DND-41 (cell line): ENCODE data around the gene SORBS1.

ENCODE experiments used
- ATAC-seq: fragments of 200-7000 bp; cut with Tn5 transposase; 3 replicates; pipeline ENCODE4 v1.9.1; 2021; ENCODE audit warnings: low read depth; ENCODE audit not compliant: insufficient read depth
- DNase-seq: peaks from one replicate; pipeline ENCODE4 v3.0.0-alpha.2; 2020
- H2AFZ ChIP-seq: 2 replicates; pipeline ENCODE4 v1.6.0; 2012; ENCODE audit warnings: low read depth, low read length
- H3K27ac ChIP-seq: 2 replicates; pipeline ENCODE4 v1.5.1; 2012; ENCODE audit warnings: low read length, inconsistent platforms
- H3K27me3 ChIP-seq: fragments of 200-600 bp; sonication (generic); 2 replicates; pipeline ENCODE4 v1.6.0; 2012; ENCODE audit warnings: low read length, mild to moderate bottlenecking, inconsistent platforms; ENCODE audit not compliant: insufficient read depth, poor library complexity
- H3K36me3 ChIP-seq: 2 replicates; pipeline ENCODE4 v1.5.1; 2012; ENCODE audit warnings: low read length, inconsistent platforms; ENCODE audit not compliant: insufficient read depth
- H3K4me1 ChIP-seq: 2 replicates; pipeline ENCODE4 v1.5.1; 2012; ENCODE audit warnings: mild to moderate bottlenecking, low read length; ENCODE audit not compliant: insufficient read depth
- H3K4me2 ChIP-seq: 2 replicates; pipeline ENCODE4 v1.6.0; 2012; ENCODE audit warnings: mild to moderate bottlenecking, moderate library complexity, low read length, inconsistent platforms; ENCODE audit not compliant: insufficient read depth
- H3K4me3 ChIP-seq, 2 experiments: fragments of 200-600 bp in 1 of 2; shearing (Covaris generic) in 1 of 2; 2 replicates each; pipeline ENCODE4 v1.5.1; 2012 to 2016; ENCODE audit warnings: inconsistent platforms in 2 of 2, low read length in 2 of 2, mild to moderate bottlenecking in 2 of 2, low read depth in 1 of 2, moderate library complexity in 1 of 2
- H3K79me2 ChIP-seq: 2 replicates; pipeline ENCODE4 v1.6.0; 2012; ENCODE audit warnings: low read length, inconsistent platforms; ENCODE audit not compliant: insufficient read depth
- H3K9ac ChIP-seq: 2 replicates; pipeline ENCODE4 v1.6.0; 2012; ENCODE audit warnings: low read depth, mild to moderate bottlenecking, inconsistent platforms, low read length, moderate library complexity
- H3K9me3 ChIP-seq: 2 replicates; pipeline ENCODE4 v1.5.1; 2012; ENCODE audit warnings: low read length, moderate library complexity, mild to moderate bottlenecking, inconsistent platforms; ENCODE audit not compliant: insufficient read depth, severe bottlenecking
- H4K20me1 ChIP-seq: 2 replicates; pipeline ENCODE4 v1.6.0; 2012; ENCODE audit warnings: low read length; ENCODE audit not compliant: insufficient read depth
- CTCF ChIP-seq: IDR thresholded peaks from 2 replicates; pipeline ENCODE4 v1.5.1; 2012; ENCODE audit warnings: borderline replicate concordance, low read length, moderate library complexity, mild to moderate bottlenecking; ENCODE audit not compliant: poor library complexity, severe bottlenecking; ENCODE audit errors: extremely low read depth
- EZH2 ChIP-seq: IDR thresholded peaks from 3 replicates; pipeline ENCODE4 v1.6.1; 2012; ENCODE audit warnings: borderline replicate concordance, low read depth, mild to moderate bottlenecking, moderate library complexity, low read length, inconsistent platforms; ENCODE audit not compliant: severe bottlenecking

SORBS1 gene

GRCh38 chr10:95422233-95422632, 138.9 kb downstream of the SORBS1 start:
- no peaks in the 10 kb centered on the region for H3K9me3 ChIP-seq
- no peak overlapping the region for H3K27ac ChIP-seq
- H3K27me3 ChIP-seq: peaks cover 6% of the 10 kb centered on the region
- no peaks in the 10 kb centered on the region for H4K20me1 ChIP-seq
- H2AFZ ChIP-seq: no peak overlapping the region
- ATAC-seq (no peak), DNase-seq (no peak)
- TF ChIP-seq EZH2 (no peak), CTCF (no peak)
- no peak overlapping the region for H3K9ac ChIP-seq
- H3K4me3 ChIP-seq: no peak overlapping the region
- H3K4me2 ChIP-seq: no peak overlapping the region
- no peaks in the 10 kb centered on the region for H3K79me2 ChIP-seq
- no peaks in the 10 kb centered on the region for H3K36me3 ChIP-seq
- H3K4me1 ChIP-seq: no peaks in the 10 kb centered on the region

- no peaks in the 10 kb centered on the region for H3K36me3 ChIP-seq
- H3K27ac ChIP-seq: no peak overlapping the region
- H3K27me3 ChIP-seq: peaks cover 9% of the 10 kb centered on the region
- H3K9ac ChIP-seq: no peak overlapping the region
- no peaks in the 10 kb centered on the region for H3K9me3 ChIP-seq
- no peaks in the 10 kb centered on the region for H3K79me2 ChIP-seq
- no peak for ATAC-seq
- H3K4me3 ChIP-seq: no peak overlapping the region
- H3K4me1 ChIP-seq: no peaks in the 10 kb centered on the region
- H4K20me1 ChIP-seq: no peaks in the 10 kb centered on the region
- no peak overlapping the region for H3K4me2 ChIP-seq
- no peak for DNase-seq
- TF ChIP-seq CTCF (no peak), EZH2 (no peak)
- H2AFZ ChIP-seq: no peak overlapping the region
Measured at GRCh38 chr10:95421782-95422181, 139.4 kb downstream of the SORBS1 start.

GRCh38 chr10:95419399-95419798, 141.8 kb downstream of the SORBS1 start:
- no peak overlapping the region for H3K4me3 ChIP-seq
- TF ChIP-seq CTCF (no peak), EZH2 (no peak)
- H3K27ac ChIP-seq: no peak overlapping the region
- no peaks in the 10 kb centered on the region for H3K79me2 ChIP-seq
- no peak for DNase-seq
- H3K27me3 ChIP-seq: peaks cover 10% of the 10 kb centered on the region
- ATAC-seq: no peak
- H3K9me3 ChIP-seq: no peaks in the 10 kb centered on the region
- no peak overlapping the region for H2AFZ ChIP-seq
- H3K9ac ChIP-seq: no peak overlapping the region
- H3K4me1 ChIP-seq: no peaks in the 10 kb centered on the region
- no peaks in the 10 kb centered on the region for H3K36me3 ChIP-seq
- H3K4me2 ChIP-seq: no peak overlapping the region
- no peaks in the 10 kb centered on the region for H4K20me1 ChIP-seq

GRCh38 chr10:95416973-95417372, 144.2 kb downstream of the SORBS1 start:
- no peak overlapping the region for H3K4me2 ChIP-seq
- H3K4me3 ChIP-seq: no peak overlapping the region
- ATAC-seq: no peak

More at GRCh38 chr10:95416973-95417372, 144.2 kb downstream of the SORBS1 start:
- Histone ChIP-seq H3K27ac (no peak overlapping the region), H3K27me3 (peaks cover 12% of the 10 kb centered on the region), H4K20me1 (no peaks in the 10 kb centered on the region), H3K4me1 (no peaks in the 10 kb centered on the region), H3K9ac (no peak overlapping the region), H2AFZ (no peak overlapping the region), H3K36me3 (no peaks in the 10 kb centered on the region), H3K9me3 (no peaks in the 10 kb centered on the region), H3K79me2 (no peaks in the 10 kb centered on the region)
- DNase-seq: no peak
- TF ChIP-seq EZH2 (no peak), CTCF (no peak)
